ENCODE data around the gene FSHR.
A peak's percentile ranks its signal among the peaks of the same experiment; 100 is the strongest.

Gene FSHR, protein sequence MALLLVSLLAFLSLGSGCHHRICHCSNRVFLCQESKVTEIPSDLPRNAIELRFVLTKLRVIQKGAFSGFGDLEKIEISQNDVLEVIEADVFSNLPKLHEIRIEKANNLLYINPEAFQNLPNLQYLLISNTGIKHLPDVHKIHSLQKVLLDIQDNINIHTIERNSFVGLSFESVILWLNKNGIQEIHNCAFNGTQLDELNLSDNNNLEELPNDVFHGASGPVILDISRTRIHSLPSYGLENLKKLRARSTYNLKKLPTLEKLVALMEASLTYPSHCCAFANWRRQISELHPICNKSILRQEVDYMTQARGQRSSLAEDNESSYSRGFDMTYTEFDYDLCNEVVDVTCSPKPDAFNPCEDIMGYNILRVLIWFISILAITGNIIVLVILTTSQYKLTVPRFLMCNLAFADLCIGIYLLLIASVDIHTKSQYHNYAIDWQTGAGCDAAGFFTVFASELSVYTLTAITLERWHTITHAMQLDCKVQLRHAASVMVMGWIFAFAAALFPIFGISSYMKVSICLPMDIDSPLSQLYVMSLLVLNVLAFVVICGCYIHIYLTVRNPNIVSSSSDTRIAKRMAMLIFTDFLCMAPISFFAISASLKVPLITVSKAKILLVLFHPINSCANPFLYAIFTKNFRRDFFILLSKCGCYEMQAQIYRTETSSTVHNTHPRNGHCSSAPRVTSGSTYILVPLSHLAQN

DNA sequence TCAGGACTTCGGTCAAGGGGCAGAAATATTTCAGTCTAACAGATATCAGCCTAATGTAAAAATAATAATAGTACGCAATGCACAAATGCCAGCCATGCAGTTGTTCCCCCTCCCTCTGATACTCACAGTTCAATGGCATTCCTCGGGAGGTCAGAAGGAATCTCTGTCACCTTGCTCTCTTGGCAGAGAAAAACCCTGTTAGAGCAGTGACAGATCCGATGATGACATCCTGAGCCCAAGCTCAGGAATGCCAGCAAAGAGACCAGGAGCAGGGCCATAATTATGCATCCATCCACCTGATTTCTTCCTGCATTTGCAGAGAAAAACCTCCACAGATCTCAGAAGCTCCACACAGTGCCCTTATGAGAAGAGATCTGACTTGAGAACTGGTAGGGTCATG lies at the start of gene FSHR:
FSHR (minus strand) TSS at position 376 of the 400 bp plus-strand sequence; CDS start at position 278, 98 bp downstream.
- peak; percentile 12 for DNase-seq (ENCODE audit: low spot score)

GRCh38 chr2:49199266-49199665 lies 45.0 kb upstream of the FSHR start:
- no peak for DNase-seq (ENCODE audit: low spot score)

DNA sequence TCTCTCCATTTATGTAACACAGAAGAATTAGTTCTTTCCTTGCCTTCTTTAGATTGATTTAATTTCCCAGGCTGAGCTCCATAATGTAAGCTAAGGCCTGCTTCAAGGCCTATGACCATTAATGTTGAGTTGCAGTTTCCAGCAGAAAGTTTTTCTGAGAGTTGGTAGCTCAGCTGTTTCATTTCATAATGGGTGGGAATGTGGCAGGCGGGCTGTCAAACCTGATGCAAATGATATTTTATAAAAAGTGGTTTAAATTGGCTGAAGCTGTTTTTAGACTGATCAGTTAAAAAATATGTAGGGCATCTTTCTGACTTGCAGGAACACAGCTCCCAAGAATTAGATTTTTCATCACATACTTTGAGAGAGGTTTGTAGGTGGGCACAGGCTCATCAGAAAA lies 40.4 kb upstream of the FSHR start:
- no peak for DNase-seq (ENCODE audit: low spot score)

GRCh38 chr2:49192036-49192435 lies 37.7 kb upstream of the FSHR start:
- DNase-seq (ENCODE audit: low spot score) = no peak

GRCh38 chr2:49189512-49190225 lies 35.4 kb upstream of the FSHR start:
- DNase-seq (ENCODE audit: low spot score) = no peak

DNA sequence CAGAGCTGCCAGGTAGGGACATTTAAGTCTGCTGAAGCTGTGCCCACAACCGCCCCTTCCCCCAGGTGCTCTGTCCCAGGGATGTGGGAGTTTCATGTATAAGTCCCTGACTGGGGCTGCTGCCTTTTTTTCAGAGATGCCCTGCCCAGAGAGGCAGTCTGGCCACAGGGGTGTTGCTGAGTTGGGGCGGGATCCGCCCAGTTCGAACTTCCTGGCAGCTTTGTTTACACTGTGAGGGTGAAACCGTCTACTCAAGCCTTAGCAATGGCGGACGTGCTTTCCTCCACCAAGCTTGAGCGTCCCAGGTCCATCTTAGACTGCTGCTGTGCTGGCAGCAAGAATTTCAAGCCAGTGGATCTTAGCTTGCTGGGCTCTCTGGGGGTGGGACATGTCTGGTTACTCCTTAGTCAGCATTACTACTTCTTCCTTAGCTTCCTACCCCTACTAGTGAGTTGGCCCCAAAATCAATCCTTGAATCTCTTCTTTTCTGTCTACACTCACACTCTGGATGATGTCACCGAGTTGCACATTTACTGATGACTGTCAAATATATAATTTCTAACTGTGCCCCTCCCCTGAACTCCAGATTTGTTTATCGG lies 31.8 kb upstream of the FSHR start:
- no peak for DNase-seq (ENCODE audit: low spot score)

- no peak for DNase-seq (ENCODE audit: low spot score)
Measured at GRCh38 chr2:49178656-49179055, 24.3 kb upstream of the FSHR start.

GRCh38 chr2:49177194-49177593 lies 22.9 kb upstream of the FSHR start:
- DNase-seq (ENCODE audit: low spot score) = no peak

GRCh38 chr2:49175831-49176230 lies 21.5 kb upstream of the FSHR start:
- no peak for DNase-seq (ENCODE audit: low spot score)

DNA sequence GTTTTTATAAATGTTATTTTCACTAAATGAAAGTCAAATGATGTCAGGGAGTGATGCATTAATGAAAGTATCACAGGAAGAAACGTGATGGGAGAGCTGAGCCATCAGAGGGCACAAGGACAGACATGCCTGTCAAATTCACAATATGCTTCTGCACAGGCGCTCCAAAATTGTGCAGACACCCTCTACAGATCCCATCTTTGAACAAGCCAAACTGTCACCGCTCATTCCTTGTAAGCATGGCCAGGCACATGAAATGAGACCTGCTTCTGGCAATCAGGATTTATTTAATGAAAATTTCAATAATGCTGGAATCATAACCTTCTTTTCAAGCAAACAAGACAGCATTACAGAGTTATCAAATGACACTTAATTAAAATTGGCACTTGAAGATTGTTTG lies 20.4 kb upstream of the FSHR start:
- DNase-seq (ENCODE audit: low spot score) = peak; percentile 31

DNA sequence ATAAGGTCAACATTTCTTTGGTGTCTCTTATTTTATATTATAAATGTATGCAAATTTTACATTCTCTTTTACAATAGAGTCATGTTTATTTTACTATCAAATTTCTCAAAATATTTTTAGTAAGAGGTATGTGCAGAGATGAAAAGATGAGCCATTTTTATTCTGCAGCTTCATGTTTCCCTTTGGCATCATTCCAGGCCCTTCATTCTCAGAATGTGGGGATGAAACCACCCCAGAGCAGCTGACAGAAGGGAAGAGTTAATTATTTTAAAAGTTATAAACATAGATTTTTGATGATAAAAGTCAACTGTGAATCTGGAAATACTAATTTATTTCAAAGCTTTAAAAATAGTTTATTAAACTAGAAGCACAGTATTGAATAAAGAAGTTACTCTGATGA lies 12.8 kb upstream of the FSHR start:
- no peak for DNase-seq (ENCODE audit: low spot score)

- no peak for DNase-seq (ENCODE audit: low spot score)
Measured at GRCh38 chr2:49165662-49166061, 11.3 kb upstream of the FSHR start.

DNA sequence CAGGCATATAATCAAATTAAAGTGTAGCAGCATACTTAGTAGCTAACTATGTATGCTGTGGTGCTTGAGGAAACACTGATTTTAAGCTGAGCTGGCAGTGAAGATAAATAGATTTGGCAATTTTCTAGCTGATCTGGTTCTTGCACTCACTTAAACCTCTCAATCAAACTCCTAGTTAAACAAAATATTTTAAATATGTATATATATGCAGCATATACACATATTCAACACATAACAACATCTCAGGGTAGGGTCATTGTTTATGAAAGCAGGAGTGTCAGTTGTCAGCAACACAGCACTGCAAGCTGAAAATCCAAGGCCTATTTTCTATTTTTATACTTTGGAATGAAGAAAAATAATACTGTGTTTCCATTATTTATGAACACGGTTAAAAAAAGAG lies 10.4 kb upstream of the FSHR start:
- no peak for DNase-seq (ENCODE audit: low spot score)

- DNase-seq (ENCODE audit: low spot score) = no peak
Measured at GRCh38 chr2:49162151-49162550, 7.8 kb upstream of the FSHR start.

DNA sequence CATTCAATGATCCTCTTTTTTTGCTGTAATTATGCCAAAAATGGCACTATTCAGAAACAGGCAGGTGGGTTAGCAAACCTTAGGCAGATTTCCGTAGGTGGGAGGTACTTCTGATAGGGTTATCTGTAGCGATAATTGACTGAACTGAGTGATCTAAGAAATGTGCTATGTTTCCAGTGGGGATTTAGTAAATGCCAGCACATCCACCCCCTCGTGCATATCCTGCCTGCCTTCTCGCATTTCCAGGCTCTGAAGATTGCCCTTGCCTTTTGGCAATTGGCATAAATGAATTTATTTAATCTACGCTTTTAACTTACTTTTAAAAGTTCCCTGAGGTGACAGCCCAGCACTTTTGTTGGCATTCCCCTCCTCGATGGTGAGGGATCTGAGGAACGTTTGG lies 576 bp upstream of the FSHR start:
- no peak for DNase-seq (ENCODE audit: low spot score)

GRCh38 chr2:49153252-49153651 lies 1.1 kb downstream of the FSHR start:
- DNase-seq (ENCODE audit: low spot score) = no peak

DNA sequence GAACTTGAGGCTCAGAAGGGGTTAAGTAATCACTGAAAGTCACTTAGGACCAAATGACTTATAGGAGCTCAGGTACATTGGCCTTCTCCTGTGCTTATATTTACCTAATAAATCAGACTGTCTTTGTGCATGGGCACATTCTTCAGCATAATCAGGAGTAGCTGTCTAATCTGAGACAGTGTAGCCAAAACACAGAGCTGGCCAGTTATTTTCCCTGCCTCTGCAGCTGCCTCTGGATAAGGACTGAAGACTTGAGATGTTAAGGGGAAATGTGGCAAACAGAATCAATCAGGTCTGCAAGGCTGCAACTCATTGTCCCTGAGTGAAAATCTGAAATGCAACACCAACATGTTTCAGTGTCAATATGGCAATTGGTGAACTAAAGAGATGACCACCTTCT lies 1.5 kb downstream of the FSHR start:
- no peak for DNase-seq (ENCODE audit: low spot score)

- no peak for DNase-seq (ENCODE audit: low spot score)
Measured at GRCh38 chr2:49146401-49146800, 7.9 kb downstream of the FSHR start.

DNA sequence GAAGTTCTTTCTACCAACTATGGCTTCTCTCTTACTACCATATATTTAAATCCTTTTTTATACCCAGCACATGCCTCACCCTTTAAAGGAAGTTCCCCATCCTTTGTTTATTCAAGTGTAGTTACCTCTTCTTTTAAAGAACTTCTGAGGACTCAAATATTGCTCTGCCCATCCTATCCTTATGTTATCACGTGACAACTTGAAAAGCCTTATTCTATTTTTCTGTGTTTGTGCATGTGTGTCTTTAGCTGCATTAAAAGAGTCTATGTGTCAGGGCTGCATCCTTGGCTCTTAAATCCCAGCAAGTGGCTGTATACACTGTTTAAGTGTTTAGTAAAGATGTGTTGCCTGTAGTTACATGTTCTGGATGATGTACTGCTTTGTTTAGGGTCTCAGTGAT lies 22.5 kb downstream of the FSHR start:
- no peak for DNase-seq (ENCODE audit: low spot score)

- no peak for DNase-seq (ENCODE audit: low spot score)
Measured at GRCh38 chr2:49129034-49129433, 25.3 kb downstream of the FSHR start.

DNA sequence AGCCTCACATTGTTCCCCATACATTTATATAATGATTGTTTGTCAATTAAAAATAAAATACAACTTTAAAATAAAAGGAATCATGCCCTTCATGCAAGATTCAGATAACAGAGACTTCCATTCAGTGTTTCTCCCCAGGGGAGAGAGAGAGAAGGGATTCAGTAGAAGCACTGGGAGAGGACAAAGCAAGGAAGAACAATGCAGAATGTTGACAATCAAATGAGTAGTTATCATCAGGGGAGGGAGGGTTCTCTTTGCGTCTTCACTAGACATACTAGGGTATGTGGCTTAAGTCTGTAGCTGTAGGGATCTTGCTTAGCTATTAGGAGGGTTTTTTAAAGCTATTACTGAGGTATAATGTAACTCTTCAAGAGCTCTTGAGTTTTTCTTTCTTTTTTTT lies 30.7 kb downstream of the FSHR start:
- no peak for DNase-seq (ENCODE audit: low spot score)

- DNase-seq (ENCODE audit: low spot score) = no peak
Measured at GRCh38 chr2:49122107-49122506, 32.2 kb downstream of the FSHR start.

- peak; percentile 79 for DNase-seq (ENCODE audit: low spot score)
Measured at GRCh38 chr2:49113046-49113445, 41.3 kb downstream of the FSHR start.
